Raji (cell line): ENCODE data around the gene KRTAP10-11.
"Not testable (repeated sequence)": the region's sequence is repeated elsewhere in the genome, so short reads cannot be mapped to it uniquely, and the experiment has no call there.

ENCODE experiments used
- POLR2A ChIP-seq: IDR thresholded peaks from 2 replicates; pipeline ENCODE4 v1.6.1; 2011; ENCODE audit warnings: low read depth, low read length, control low read depth; ENCODE audit not compliant: insufficient read depth

KRTAP10-11 gene

GRCh38 chr21:44646366-44647221, at the start of gene KRTAP10-11:
TSS of gene KRTAP10-11 (plus strand) at chr21:44646414. CDS start at chr21:44646459, 45 bp downstream.
- TF ChIP-seq POLR2A: not testable (repeated sequence)

- TF ChIP-seq POLR2A: no peak
Observed at GRCh38 chr21:44598061-44598460, 48.2 kb upstream of the KRTAP10-11 start.

- no peak for TF ChIP-seq POLR2A
Observed at GRCh38 chr21:44599264-44600029, 46.8 kb upstream of the KRTAP10-11 start.

- TF ChIP-seq POLR2A: not testable (repeated sequence)
Observed at GRCh38 chr21:44600118-44600978, 45.9 kb upstream of the KRTAP10-11 start, which contains the start of gene KRTAP10-7. TSS of gene KRTAP10-7 (plus strand) at chr21:44600597. CDS start at chr21:44600622, 25 bp downstream.

GRCh38 chr21:44601596-44602462, 44.4 kb upstream of the KRTAP10-11 start:
- TF ChIP-seq POLR2A: no peak

- no peak for TF ChIP-seq POLR2A
Observed at GRCh38 chr21:44602463-44602850, 43.8 kb upstream of the KRTAP10-11 start.

- TF ChIP-seq POLR2A: no peak
Observed at GRCh38 chr21:44603109-44603875, 42.9 kb upstream of the KRTAP10-11 start.

- TF ChIP-seq POLR2A: no peak
Observed at GRCh38 chr21:44603911-44604310, 42.3 kb upstream of the KRTAP10-11 start.

- TF ChIP-seq POLR2A: no peak
Observed at GRCh38 chr21:44606495-44606894, 39.7 kb upstream of the KRTAP10-11 start.

GRCh38 chr21:44609193-44609592, 37.0 kb upstream of the KRTAP10-11 start:
- no peak for TF ChIP-seq POLR2A

- no peak for TF ChIP-seq POLR2A
Observed at GRCh38 chr21:44611551-44611950, 34.7 kb upstream of the KRTAP10-11 start.

GRCh38 chr21:44612029-44612486, 34.2 kb upstream of the KRTAP10-11 start, which contains the start of gene KRTAP10-8:
TSS of gene KRTAP10-8 (plus strand) at chr21:44612079. CDS start at chr21:44612101, 22 bp downstream.
- no peak for TF ChIP-seq POLR2A

GRCh38 chr21:44612669-44613229, 33.5 kb upstream of the KRTAP10-11 start:
- no peak for TF ChIP-seq POLR2A
